ACHN (cell line): ENCODE results near the gene PRUNE2.

ENCODE experiments used
- DNase-seq: peaks from one replicate; pipeline ENCODE4 v3.0.0-alpha.2; 2015
- in situ Hi-C: cut with HindIII; loops from 2 replicates; pipeline ENCODE4 v1.10.0; 2017; ENCODE audit warnings: low sequenced_read_pairs, low pct_ligation_motif_present, low pct_unique_long_range_greater_than_20kb

PRUNE2 gene

GRCh38 chr9:76626141-76626540, 279.8 kb downstream of the PRUNE2 start:
- DNase-seq, result no peak
- in situ Hi-C loops, result no loop called here

GRCh38 chr9:76624391-76625048, 281.4 kb downstream of the PRUNE2 start:
- no peak for DNase-seq
- in situ Hi-C loops, result no loop called here

GRCh38 chr9:76620996-76621395, 284.9 kb downstream of the PRUNE2 start:
- no peak for DNase-seq
- in situ Hi-C loops, result no loop called here

- in situ Hi-C loops, result no loop called here
- no peak for DNase-seq
Observed at GRCh38 chr9:76620581-76620980, 285.3 kb downstream of the PRUNE2 start.

GRCh38 chr9:76619640-76620039, 286.3 kb downstream of the PRUNE2 start:
- in situ Hi-C loops, result no loop called here

GRCh38 chr9:76619197-76619596, 286.7 kb downstream of the PRUNE2 start:
- in situ Hi-C loops, result no loop called here
- DNase-seq, result no peak

More at GRCh38 chr9:76619640-76620039, 286.3 kb downstream of the PRUNE2 start:
- no peak for DNase-seq

- no peak for DNase-seq
Observed at GRCh38 chr9:76618762-76619161, 287.2 kb downstream of the PRUNE2 start.

GRCh38 chr9:76617497-76618175, 288.3 kb downstream of the PRUNE2 start:
- no peak for DNase-seq
- in situ Hi-C loops, result no loop called here

More at GRCh38 chr9:76618762-76619161, 287.2 kb downstream of the PRUNE2 start:
- in situ Hi-C loops, result no loop called here

- in situ Hi-C loops, result no loop called here
- no peak for DNase-seq
Observed at GRCh38 chr9:76616780-76617179, 289.1 kb downstream of the PRUNE2 start.

- no peak for DNase-seq
- in situ Hi-C loops, result no loop called here
Observed at GRCh38 chr9:76615177-76615603, 290.7 kb downstream of the PRUNE2 start.

GRCh38 chr9:76613974-76614373, 291.9 kb downstream of the PRUNE2 start:
- in situ Hi-C loops, result no loop called here
- no peak for DNase-seq

GRCh38 chr9:76613150-76613781, 292.6 kb downstream of the PRUNE2 start:
- in situ Hi-C loops, result no loop called here

GRCh38 chr9:76610011-76610352, 295.9 kb downstream of the PRUNE2 start:
- no peak for DNase-seq
- in situ Hi-C loops, result no loop called here

More at GRCh38 chr9:76613150-76613781, 292.6 kb downstream of the PRUNE2 start:
- DNase-seq, result no peak

- in situ Hi-C loops, result no loop called here
- DNase-seq, result no peak
Observed at GRCh38 chr9:76609285-76610010, 296.5 kb downstream of the PRUNE2 start.

GRCh38 chr9:76608575-76609273, 297.2 kb downstream of the PRUNE2 start:
- no peak for DNase-seq
- in situ Hi-C loops, result no loop called here

- no peak for DNase-seq
- in situ Hi-C loops, result no loop called here
Observed at GRCh38 chr9:76607730-76608436, 298.0 kb downstream of the PRUNE2 start.

GRCh38 chr9:76605321-76605900, 300.5 kb downstream of the PRUNE2 start:
- no peak for DNase-seq
- in situ Hi-C loops, result no loop called here
